ENCODE measurements around the gene FGF12. TPM values are rescaled to one million over a fixed set of nuclear protein-coding genes. Genes with fewer than 3 reads are reported as not detected.

The FGF12 gene
- total and polyA plus RNA-seq, 2 of the 13 experiments (the other 11 are each of a cell fraction or from before 2014, with no cell fraction given), result 0.07 TPM; not detected in 1

DNA sequence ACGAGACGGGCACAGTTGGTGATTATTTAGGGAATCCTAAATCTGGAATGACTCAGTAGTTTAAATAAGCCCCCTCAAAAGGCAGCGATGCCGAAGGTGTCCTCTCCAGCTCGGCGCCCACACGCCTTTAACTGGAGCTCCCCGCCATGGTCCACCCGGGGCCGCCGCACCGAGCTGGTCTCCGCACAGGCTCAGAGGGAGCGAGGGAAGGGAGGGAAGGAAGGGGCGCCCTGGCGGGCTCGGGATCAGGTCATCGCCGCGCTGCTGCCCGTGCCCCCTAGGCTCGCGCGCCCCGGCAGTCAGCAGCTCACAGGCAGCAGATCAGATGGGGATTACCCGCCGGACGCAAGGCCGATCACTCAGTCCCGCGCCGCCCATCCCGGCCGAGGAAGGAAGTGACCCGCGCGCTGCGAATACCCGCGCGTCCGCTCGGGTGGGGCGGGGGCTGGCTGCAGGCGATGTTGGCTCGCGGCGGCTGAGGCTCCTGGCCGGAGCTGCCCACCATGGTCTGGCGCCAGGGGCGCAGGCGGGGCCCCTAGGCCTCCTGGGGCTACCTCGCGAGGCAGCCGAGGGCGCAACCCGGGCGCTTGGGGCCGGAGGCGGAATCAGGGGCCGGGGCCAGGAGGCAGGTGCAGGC, 318.0 kb downstream of the FGF12 start:
- H3K9ac ChIP-seq (ENCODE audit: insufficient read depth, low read depth, low read length), result no peak overlapping the region
- intact Hi-C loops (cut with micrococcal nuclease; ENCODE audit: unreplicated experiment), result no loop called here
- H3K4me2 ChIP-seq (ENCODE audit: low read depth, low read length), result no peak overlapping the region
- H3K4me3 ChIP-seq (replicated peaks in 1 of 3; ENCODE audit: insufficient read depth in 1 of 3, low read depth in 2 of 3, low read length in 3 of 3), result no peak overlapping the region
- CTCF ChIA-PET (ENCODE audit: low intra/inter-chr PET ratio, low total read pairs), result no interaction called here
- H3K4me1 ChIP-seq (ENCODE audit: insufficient read depth, low read length), result no peaks in the 10 kb centered on the region
- no peak overlapping the region for H3K27ac ChIP-seq (ENCODE audit: extremely low read length, insufficient read depth, low read length)
- no peaks in the 10 kb centered on the region for H3K36me3 ChIP-seq (replicated peaks in 1 of 2; ENCODE audit: control insufficient read depth in 1 of 2, insufficient read depth in 2 of 2, low read length in 2 of 2)
- ATAC-seq (peak; percentile 61), FAIRE-seq (no peak), DNase-seq (ENCODE audit: low spot score) (no peak)
- TF ChIP-seq, protein P1, sequence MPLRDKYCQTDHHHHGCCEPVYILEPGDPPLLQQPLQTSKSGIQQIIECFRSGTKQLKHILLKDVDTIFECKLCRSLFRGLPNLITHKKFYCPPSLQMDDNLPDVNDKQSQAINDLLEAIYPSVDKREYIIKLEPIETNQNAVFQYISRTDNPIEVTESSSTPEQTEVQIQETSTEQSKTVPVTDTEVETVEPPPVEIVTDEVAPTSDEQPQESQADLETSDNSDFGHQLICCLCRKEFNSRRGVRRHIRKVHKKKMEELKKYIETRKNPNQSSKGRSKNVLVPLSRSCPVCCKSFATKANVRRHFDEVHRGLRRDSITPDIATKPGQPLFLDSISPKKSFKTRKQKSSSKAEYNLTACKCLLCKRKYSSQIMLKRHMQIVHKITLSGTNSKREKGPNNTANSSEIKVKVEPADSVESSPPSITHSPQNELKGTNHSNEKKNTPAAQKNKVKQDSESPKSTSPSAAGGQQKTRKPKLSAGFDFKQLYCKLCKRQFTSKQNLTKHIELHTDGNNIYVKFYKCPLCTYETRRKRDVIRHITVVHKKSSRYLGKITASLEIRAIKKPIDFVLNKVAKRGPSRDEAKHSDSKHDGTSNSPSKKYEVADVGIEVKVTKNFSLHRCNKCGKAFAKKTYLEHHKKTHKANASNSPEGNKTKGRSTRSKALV (CRISPR knock-in tag; IDR thresholded peaks at IDR 0.05), result peak; percentile 49; the same call in 1 of the 2 replicates
- TF ChIP-seq, protein P2, sequence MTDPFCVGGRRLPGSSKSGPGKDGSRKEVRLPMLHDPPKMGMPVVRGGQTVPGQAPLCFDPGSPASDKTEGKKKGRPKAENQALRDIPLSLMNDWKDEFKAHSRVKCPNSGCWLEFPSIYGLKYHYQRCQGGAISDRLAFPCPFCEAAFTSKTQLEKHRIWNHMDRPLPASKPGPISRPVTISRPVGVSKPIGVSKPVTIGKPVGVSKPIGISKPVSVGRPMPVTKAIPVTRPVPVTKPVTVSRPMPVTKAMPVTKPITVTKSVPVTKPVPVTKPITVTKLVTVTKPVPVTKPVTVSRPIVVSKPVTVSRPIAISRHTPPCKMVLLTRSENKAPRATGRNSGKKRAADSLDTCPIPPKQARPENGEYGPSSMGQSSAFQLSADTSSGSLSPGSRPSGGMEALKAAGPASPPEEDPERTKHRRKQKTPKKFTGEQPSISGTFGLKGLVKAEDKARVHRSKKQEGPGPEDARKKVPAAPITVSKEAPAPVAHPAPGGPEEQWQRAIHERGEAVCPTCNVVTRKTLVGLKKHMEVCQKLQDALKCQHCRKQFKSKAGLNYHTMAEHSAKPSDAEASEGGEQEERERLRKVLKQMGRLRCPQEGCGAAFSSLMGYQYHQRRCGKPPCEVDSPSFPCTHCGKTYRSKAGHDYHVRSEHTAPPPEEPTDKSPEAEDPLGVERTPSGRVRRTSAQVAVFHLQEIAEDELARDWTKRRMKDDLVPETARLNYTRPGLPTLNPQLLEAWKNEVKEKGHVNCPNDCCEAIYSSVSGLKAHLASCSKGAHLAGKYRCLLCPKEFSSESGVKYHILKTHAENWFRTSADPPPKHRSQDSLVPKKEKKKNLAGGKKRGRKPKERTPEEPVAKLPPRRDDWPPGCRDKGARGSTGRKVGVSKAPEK (CRISPR knock-in tag; IDR thresholded peaks at IDR 0.05; ENCODE audit: borderline replicate concordance), result no peak
- H2AFZ ChIP-seq (ENCODE audit: low read length), result no peak overlapping the region
- POLR2A ChIA-PET, result no interaction called here
- H3K79me2 ChIP-seq (ENCODE audit: insufficient read depth, low read length), result no peaks in the 10 kb centered on the region
- no peaks in the 10 kb centered on the region for H3K9me3 ChIP-seq (ENCODE audit: low read length)
- peaks cover 0 to 46% of the 10 kb centered on the region in 2 experiments for H3K27me3 ChIP-seq (ENCODE audit: control insufficient read depth in 1 of 2, insufficient read depth in 2 of 2, low read length in 2 of 2)
- in situ Hi-C loops (cut with HindIII; ENCODE audit: extremely low pct_ligation_motif_present, low pct_unique_long_range_greater_than_20kb), result no loop called here
- no peaks in the 10 kb centered on the region for H4K20me1 ChIP-seq (ENCODE audit: insufficient read depth, low read length)
- WGBS (ENCODE audit: low lambda C conversion rate), result 0% methylated on average over 1 of the region's 61 CpGs
- no TSS peak for BruUV-seq (replicated peaks)

Data from HepG2 (cell line).